OCI-LY1 (cell line): Measurements from ENCODE around the gene RPL22.

Experiments
- EZH2 ChIP-seq: fragments of 200-600 bp; sonication (generic), shearing (Covaris generic); IDR thresholded peaks from 2 replicates; pipeline ENCODE4 v1.8.0; 2017; ENCODE audit warnings: borderline replicate concordance, mixed run types, mild to moderate bottlenecking, antibody characterized with exemption, low read length, moderate library complexity, mixed read lengths
- TF ChIP-seq, protein P1 (sequence below): fragments of 200-600 bp; sonication (generic), shearing (Covaris generic); IDR thresholded peaks from 2 replicates; pipeline ENCODE4 v1.5.1; 2017; ENCODE audit warnings: mild to moderate bottlenecking, antibody characterized with exemption, low read length, moderate library complexity, mixed read lengths

DNA sequence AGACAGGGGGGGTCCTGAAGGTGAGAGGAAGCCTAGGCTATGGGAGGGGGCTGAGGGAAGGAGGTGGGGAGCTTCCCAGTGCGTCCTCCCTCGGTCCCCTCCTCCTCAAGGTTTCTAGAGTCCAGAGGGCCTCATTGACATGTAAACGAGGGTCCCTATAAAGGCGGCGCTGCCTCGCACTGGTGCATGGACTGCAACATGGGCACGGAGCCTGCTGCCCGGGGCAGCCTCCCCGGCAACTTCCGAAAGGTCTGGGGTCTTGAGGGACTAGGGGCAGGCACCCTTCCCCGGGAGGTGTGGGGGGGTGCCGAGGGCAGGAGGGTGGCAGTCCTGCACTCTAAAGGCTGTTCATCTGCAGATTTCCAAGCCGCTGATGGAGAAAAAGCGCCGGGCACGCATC is 44.6 kb upstream of the RPL22 start, which contains the start of gene HES3:
- TF ChIP-seq, protein P1, sequence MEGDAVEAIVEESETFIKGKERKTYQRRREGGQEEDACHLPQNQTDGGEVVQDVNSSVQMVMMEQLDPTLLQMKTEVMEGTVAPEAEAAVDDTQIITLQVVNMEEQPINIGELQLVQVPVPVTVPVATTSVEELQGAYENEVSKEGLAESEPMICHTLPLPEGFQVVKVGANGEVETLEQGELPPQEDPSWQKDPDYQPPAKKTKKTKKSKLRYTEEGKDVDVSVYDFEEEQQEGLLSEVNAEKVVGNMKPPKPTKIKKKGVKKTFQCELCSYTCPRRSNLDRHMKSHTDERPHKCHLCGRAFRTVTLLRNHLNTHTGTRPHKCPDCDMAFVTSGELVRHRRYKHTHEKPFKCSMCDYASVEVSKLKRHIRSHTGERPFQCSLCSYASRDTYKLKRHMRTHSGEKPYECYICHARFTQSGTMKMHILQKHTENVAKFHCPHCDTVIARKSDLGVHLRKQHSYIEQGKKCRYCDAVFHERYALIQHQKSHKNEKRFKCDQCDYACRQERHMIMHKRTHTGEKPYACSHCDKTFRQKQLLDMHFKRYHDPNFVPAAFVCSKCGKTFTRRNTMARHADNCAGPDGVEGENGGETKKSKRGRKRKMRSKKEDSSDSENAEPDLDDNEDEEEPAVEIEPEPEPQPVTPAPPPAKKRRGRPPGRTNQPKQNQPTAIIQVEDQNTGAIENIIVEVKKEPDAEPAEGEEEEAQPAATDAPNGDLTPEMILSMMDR: no peak
- no peak for TF ChIP-seq EZH2
